NCI-H1417 (cell line): ENCODE data around the gene SUN2.
A peak's percentile ranks its signal among the peaks of the same experiment; 100 is the strongest.
"Not testable (repeated sequence)": the region's sequence is repeated elsewhere in the genome, so short reads cannot be mapped to it uniquely, and the experiment has no call there.

Source experiments
- DNase-seq, 3 experiments: peaks; one replicate each; lab custom pipeline; 2025; lab: John Stamatoyannopoulos, UW

The SUN2 gene, protein sequence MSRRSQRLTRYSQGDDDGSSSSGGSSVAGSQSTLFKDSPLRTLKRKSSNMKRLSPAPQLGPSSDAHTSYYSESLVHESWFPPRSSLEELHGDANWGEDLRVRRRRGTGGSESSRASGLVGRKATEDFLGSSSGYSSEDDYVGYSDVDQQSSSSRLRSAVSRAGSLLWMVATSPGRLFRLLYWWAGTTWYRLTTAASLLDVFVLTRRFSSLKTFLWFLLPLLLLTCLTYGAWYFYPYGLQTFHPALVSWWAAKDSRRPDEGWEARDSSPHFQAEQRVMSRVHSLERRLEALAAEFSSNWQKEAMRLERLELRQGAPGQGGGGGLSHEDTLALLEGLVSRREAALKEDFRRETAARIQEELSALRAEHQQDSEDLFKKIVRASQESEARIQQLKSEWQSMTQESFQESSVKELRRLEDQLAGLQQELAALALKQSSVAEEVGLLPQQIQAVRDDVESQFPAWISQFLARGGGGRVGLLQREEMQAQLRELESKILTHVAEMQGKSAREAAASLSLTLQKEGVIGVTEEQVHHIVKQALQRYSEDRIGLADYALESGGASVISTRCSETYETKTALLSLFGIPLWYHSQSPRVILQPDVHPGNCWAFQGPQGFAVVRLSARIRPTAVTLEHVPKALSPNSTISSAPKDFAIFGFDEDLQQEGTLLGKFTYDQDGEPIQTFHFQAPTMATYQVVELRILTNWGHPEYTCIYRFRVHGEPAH

DNA sequence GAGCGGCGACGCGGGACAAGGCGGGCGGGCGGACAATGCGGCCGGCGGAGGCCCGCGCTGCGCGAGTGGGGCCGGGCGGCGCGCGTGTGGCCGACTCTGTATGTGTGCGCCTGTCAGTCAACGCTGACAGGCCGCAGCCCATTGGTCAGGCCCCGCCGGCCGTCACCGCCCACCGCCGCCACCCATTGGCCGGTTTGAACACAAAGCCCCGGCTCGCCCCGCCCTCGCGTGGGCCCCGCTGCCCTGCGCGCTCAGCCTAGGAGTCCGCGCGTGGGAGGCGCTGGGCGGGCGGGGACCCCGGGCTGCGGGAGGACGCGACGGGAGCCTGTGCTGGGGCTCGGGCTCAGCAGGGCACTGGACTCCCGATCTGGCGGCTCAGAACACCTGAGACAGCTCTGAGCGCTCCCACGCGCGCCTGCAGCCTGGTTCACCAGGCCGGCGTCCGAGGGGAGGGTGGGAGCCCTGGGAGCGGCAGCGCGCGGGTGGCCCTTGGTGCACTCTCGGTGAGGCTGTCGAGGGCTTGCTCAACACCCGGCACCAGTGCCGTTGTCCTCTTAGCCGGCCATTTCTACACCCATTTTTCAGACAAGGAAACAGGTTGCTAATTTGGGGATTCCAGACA is at the start of gene SUN2:
Gene SUN2 (minus strand): TSS at position 88 of the 622 bp plus-strand sequence. CDS start 3,370 bp downstream, outside the sequence.
- peak; percentile 61 to 82 (median 74) for DNase-seq

DNA sequence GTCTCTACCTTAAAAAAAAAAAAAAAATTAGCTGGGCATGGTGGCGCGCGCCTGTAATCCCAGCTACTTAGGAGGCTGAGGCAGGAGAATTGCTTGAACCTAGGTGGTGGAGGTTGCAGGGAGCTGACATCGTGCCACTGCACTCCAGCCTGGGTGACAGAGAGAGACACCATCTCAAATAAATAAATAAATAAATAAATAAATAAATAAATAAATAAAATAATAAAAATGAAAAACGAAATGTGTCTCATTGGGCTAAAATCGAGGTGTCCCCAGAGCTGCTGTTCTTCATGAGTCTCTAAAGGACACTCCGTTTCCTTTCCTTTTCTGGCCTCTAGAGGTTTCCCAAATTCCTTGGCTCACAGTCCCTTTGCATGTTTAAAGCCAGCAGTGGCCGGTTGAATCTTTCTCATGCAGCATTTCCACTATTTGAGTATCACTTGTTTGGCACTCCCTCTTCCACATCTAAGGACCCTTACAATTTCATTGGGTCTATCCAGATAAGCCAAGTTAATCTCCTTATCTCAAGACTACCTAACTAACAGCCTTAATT is 49.3 kb upstream of the SUN2 start:
- DNase-seq: not testable (repeated sequence)

DNA sequence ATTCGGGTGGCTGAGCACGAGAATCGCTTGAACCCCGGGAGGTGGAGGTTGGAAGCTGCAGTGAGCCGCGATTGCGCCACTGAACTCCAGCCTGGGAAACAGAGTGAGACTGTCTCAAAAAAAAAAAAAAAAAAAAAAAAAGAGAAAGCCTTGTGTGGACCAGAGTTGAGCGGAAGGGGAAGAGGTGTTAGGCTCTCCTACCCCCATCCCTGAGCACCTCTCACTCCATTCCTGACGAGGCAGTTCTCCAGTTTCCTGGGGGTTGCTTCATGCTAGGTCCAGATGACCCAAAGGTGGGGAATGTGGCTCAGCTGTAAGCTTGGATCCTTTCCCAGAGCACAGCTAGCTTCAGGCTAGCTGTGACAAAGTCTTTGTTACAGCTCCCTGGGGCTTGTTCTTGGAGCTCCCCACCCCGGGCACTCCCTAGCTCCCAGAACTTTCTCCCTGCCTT is 46.9 kb upstream of the SUN2 start:
- peak in 1 of 3 experiments; percentile 0 for DNase-seq

DNA sequence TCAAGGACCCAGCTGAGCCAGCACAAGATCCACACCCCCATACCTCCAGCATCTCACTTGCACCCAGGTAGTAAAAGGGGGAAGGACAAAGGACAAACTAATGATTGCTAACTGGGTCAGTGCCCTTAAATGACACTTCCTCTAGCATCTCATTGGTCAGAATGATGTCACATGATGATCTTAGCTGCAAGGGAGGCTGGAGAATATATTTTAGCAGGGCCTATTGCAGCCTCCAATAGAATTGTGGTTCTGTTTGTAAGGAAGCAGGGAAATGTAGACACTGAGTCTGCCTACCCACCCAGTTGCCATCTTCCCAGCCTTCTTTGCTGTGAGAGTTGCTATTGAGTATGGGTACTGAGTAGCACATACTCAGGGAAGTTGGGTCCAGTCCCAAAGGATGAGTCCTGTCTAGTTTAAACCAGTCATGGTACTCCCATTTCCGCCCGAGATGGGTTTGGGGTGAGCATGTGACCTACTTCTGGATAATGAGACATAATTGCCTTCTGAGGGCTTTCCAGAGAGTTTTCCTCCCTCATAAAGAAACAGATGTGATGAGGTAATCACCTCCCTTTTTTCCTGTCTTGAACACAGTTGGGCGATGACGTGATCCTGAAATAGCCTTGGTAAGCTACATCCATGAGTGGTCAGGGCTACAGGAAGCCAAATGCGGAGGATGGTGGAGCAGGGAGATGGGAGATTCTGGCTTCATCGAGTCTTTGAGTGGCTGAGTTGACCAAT is 43.6 kb upstream of the SUN2 start:
- DNase-seq: no peak

- no peak for DNase-seq
These were observed 42.7 kb upstream of the SUN2 start for GRCh38 chr22:38798496-38798895.

DNA sequence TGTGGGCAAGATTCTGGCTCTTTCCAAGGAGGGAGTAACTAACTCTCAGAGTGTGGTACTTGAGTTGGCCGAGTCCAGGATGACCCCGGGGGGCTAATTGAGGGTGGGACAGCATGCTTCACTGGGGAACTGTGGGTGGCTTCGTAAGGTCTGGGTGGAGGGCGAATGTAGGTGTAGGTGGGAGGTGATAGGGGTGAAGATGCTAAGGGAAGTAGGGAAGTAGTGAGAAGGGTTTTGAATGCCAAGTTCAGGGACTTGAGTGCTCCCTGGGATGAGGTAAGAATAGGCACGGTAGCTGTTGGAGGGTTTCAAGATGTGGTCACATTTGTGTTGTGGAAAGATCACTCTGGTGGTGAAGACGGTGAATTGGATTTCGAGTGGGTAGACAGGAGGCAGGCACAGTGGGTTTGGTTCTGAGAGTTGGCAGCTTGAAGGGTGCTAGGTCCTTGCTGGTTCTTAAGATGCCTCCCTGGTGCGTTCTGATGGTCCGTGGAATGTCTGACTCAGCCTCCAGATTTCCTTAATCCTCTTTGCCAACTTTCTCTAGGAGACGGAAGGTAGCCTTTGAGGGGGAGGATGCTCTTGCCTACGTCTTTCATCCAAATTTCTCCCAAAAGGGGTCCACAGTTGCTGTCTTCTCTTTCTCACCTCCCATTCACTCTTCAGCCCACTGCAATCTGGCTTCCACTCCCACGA is 40.6 kb upstream of the SUN2 start:
- no peak for DNase-seq

GRCh38 chr22:38795569-38795968 is 39.8 kb upstream of the SUN2 start:
- DNase-seq: no peak

- DNase-seq: peak; percentile 90 to 97 (median 97)
These were observed 38.1 kb upstream of the SUN2 start, which contains the start of gene DNAL4 for GRCh38 chr22:38793721-38794466. DNAL4 (minus strand) TSS chr22:38794143; CDS start chr22:38782731, 11,412 bp downstream.

- peak in 2 of 3 experiments; percentile 37 to 44 for DNase-seq
These were observed 37.5 kb upstream of the SUN2 start for GRCh38 chr22:38793317-38793716.

DNA sequence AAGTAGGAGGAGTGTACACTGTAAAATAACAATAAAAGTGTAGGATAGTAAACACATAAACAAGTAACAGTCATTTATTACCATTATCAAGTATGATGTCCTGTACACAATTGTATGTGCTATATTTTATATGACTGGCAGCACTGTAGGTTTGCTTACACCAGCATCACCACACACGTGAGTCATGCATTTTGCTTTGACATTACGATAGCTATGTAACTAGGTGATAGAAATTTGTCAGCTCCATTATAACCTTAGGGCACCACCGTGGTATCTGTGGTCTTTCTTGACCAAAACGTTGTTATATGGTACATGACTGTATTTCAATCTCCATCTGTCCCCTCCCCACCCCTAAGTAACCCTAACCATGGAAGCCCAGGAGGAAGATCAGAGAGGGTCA is 37.0 kb upstream of the SUN2 start:
- DNase-seq: no peak

DNA sequence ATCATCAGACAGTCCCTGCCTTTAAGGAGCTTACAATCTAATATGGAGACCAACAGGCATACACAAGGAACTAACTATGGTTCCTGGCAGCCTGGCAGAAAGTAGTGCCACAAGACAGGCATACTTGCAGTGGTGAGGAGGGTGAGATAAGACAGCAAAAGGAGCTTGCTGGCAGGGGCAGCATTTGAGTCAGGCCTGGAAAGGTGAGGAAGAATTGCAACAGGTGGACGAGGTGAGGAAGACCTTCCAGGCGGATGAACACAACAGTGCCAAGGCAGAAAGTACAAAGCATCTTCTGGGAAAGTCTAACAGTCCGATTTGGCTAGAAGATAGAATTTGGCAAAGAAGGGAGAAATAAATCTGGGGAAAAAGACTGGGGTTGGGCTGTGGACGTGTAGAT is 33.8 kb upstream of the SUN2 start:
- DNase-seq: no peak

GRCh38 chr22:38788846-38789245 is 33.0 kb upstream of the SUN2 start:
- DNase-seq: no peak

- DNase-seq: no peak
These were observed 32.4 kb upstream of the SUN2 start for GRCh38 chr22:38788021-38788816.

- no peak for DNase-seq
These were observed 30.8 kb upstream of the SUN2 start for GRCh38 chr22:38786631-38787030.

DNA sequence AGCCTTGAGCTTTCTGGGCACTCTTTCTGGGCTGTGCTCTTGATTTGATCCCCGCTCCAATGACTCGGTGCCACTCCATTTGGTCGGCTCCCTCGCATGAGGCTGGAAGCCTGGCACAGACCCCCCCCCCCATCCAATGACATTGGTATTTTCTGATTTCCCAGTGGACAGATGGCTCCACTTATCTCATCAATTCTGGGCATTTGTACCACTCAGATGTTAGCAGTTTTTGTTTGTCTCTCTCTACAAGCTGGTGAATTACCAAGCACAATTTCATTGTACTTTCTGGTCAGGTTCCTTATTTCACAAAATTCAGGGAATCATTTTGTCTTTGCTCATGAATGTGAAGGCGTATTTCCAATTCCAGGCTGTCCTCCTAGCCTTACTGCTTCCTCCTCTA is 29.1 kb upstream of the SUN2 start:
- DNase-seq: no peak

DNA sequence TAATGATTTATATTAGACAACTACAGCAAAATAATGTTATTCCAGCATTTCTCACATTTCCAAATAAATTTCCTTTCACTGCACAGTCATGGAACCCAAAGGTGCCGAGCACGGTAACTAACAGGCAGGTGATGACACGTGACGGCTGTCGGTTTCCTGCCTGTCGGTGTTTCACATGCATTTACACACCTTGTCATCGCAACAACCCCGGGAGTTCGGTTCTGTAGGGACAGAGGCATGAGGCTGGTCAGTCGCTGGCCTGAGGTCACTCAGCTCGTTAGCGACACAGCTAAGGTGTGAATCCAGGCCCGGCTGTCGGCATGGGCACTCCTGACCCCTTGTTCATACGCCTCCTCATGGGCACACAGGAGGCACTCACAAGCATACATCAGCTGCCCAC is 28.2 kb upstream of the SUN2 start:
- DNase-seq: no peak

- no peak for DNase-seq
These were observed 27.4 kb upstream of the SUN2 start for GRCh38 chr22:38783095-38783615.

- no peak for DNase-seq
These were observed 26.8 kb upstream of the SUN2 start for GRCh38 chr22:38782402-38783094.

GRCh38 chr22:38781033-38781432 is 25.2 kb upstream of the SUN2 start:
- DNase-seq: no peak
